ENCODE measurements around the gene FBXO3. TPM values are rescaled to one million over a fixed set of nuclear protein-coding genes. Genes with fewer than 3 reads are reported as not detected.

FBXO3 gene
- total RNA-seq, 1 experiment from 2014 or later = 41.7 TPM

Other genes with a start within 250 kb of the FBXO3 start
- not detected in 2 replicates for gene C11orf91, start 73.7 kb downstream of the FBXO3 start, total RNA-seq (2014; rRNA removed; shearing (Covaris generic); ENCODE audit: low replicate concordance)
- 360 and 394 TPM in 2 replicates for gene CD59, start 38.1 kb downstream of the FBXO3 start, total RNA-seq (2014; rRNA removed; shearing (Covaris generic); ENCODE audit: low replicate concordance)
- not detected in 2 replicates for gene LMO2, start 117.6 kb upstream of the FBXO3 start, total RNA-seq (2014; rRNA removed; shearing (Covaris generic); ENCODE audit: low replicate concordance)

Data from MG63 (cell line).